GM21717 (cell line): Measurements from ENCODE around the gene RABEP2.

Source experiments
- ATAC-seq: cut with Tn5 transposase; IDR thresholded peaks from one replicate; pipeline ENCODE4 v1.9.1; 2021; ENCODE audit warnings: mild to moderate bottlenecking, moderate library complexity; ENCODE audit not compliant: unreplicated experiment

RABEP2 gene

DNA sequence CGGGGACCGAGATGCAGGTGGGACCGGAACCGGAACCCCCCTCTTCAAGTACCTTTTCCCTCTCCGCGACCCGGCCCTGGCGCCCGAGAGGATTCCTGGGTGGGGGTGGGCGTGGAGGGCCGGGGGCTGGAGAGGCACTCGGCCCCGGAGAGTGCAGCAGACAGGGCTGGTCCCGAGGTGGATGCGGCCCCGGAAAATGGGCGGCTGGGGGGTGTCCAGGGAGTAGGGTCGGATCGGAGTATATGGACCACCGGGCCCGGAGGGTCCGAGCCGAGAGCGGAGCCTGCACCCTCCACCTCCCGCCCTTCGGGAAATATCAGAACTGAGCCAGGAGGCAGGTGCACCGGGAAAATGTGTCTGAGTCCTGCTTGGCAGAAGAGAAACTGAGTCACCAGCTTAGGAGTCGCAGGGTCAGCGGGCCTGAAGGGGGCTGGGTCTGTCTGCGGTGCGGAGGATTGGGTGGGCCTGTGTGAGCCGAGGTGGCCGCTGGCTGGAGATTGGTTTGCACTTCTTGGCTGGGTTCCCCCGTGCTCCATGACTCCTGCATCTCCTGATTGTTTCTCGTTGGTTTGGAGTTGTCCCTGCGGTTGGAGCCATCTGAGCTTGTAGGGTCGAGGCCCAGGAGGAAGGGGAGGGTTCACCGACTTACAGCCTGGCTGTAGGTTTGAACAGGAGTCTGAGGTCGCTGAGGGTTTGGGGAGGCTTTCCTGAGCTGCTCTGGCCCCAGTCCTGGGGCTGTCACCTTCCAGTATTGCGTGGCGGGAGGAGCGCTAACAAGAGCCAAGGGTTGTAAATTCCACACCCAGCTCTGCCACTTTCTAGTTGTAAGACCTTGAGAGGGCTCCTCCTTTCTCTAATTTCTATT lies 60.9 kb downstream of the RABEP2 start:
- ATAC-seq: no peak

DNA sequence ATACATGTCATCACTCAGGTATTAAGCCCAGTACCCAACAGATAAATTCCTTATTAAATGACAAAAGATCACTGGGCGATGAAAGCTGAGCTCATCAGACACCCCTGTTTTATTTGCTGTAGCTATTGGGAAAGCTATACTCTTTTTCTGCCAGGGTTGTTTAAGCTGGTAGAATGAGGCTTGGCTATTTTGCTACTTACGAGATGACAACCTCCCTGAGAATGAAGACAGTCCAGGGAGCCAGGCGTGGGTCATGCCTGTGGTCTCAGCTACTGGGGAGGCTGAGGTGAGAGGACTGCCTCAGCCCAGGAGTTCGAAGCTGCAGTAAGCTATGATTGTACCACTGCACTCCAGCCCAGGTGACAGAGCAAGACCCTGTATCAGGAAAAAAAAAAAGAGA lies 65.7 kb downstream of the RABEP2 start:
- ATAC-seq: no peak

DNA sequence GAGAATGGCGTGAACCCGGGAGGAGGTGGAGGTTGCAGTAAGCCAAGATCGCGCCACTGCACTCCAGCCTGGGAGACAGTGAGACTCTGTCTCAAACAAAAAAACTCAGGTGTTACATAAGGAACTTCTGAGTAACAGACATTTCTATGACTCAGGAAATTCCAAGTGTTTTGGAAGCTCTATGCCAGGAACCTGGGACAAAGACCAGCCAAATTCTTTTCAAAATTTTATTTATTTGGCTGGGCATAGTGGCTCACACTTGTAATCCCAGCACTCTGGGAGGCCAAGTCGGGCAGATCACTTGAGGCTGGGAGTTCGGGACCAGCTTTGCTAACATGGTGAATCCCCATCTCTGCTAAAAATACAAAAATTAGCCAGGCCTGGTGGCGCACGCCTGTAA lies 66.6 kb downstream of the RABEP2 start:
- no peak for ATAC-seq
